Osteocyte (in vitro differentiated cells): ENCODE data around the gene HEPACAM2. TPM values are rescaled to one million over a fixed set of nuclear protein-coding genes. Genes with fewer than 3 reads are reported as not detected.

Experiments used
- DNase-seq: peaks from one replicate; pipeline ENCODE4 v3.0.0; 2021; ENCODE audit warnings: mixed read lengths; ENCODE audit not compliant: unreplicated experiment; ENCODE audit errors: extremely low spot score
- H3K27ac Mint-ChIP-seq: one replicate; pipeline ENCODE4 v1.8.0; 2021; ENCODE audit warnings: mild to moderate bottlenecking, mixed read lengths; ENCODE audit not compliant: unreplicated experiment
- H3K27me3 Mint-ChIP-seq: one replicate; pipeline ENCODE4 v1.8.0; 2021; ENCODE audit warnings: mixed read lengths; ENCODE audit not compliant: unreplicated experiment
- H3K36me3 Mint-ChIP-seq: one replicate; pipeline ENCODE4 v1.8.0; 2021; ENCODE audit warnings: mixed read lengths; ENCODE audit not compliant: unreplicated experiment
- H3K4me1 Mint-ChIP-seq: one replicate; pipeline ENCODE4 v1.8.0; 2021; ENCODE audit warnings: mixed read lengths; ENCODE audit not compliant: unreplicated experiment
- H3K4me3 Mint-ChIP-seq: one replicate; pipeline ENCODE4 v1.8.0; 2021; ENCODE audit warnings: mild to moderate bottlenecking, moderate library complexity, mixed read lengths; ENCODE audit not compliant: unreplicated experiment
- H3K9me3 Mint-ChIP-seq: one replicate; pipeline ENCODE4 v1.8.0; 2021; ENCODE audit warnings: mixed read lengths; ENCODE audit not compliant: unreplicated experiment
- CTCF ChIP-seq: fragments of 200-600 bp; sonication (generic); IDR thresholded peaks from 2 replicates; pipeline ENCODE4 v1.5.0; 2021; ENCODE audit warnings: antibody characterized with exemption, mild to moderate bottlenecking, moderate library complexity
- total RNA-seq: library from RNA; stranded (reverse); gene quantifications from 2 replicates; pipeline ENCODE4 v1.2.1, GENCODE V29; 2021

Gene HEPACAM2
- total RNA-seq, 1 donor from 2014 or later = not detected

GRCh38 chr7:93245525-93246432, 19.5 kb upstream of the HEPACAM2 start:
- Mint-ChIP-seq H3K27ac (no peak overlapping the region), H3K27me3 (no peaks in the 10 kb centered on the region), H3K4me1 (peaks cover 21% of the 10 kb centered on the region), H3K36me3 (no peaks in the 10 kb centered on the region), H3K4me3 (no peak overlapping the region), H3K9me3 (no peaks in the 10 kb centered on the region)
- TF ChIP-seq CTCF = peak; percentile 71
- DNase-seq = no peak

- no peaks in the 10 kb centered on the region for H3K36me3 Mint-ChIP-seq
- no peak for DNase-seq
- TF ChIP-seq CTCF = no peak
- H3K27ac Mint-ChIP-seq = no peak overlapping the region
- H3K9me3 Mint-ChIP-seq = no peaks in the 10 kb centered on the region
- H3K27me3 Mint-ChIP-seq = no peaks in the 10 kb centered on the region
- H3K4me1 Mint-ChIP-seq = peaks cover 16% of the 10 kb centered on the region
- H3K4me3 Mint-ChIP-seq = no peak overlapping the region
Measured at GRCh38 chr7:93242106-93242505, 15.8 kb upstream of the HEPACAM2 start.

DNA sequence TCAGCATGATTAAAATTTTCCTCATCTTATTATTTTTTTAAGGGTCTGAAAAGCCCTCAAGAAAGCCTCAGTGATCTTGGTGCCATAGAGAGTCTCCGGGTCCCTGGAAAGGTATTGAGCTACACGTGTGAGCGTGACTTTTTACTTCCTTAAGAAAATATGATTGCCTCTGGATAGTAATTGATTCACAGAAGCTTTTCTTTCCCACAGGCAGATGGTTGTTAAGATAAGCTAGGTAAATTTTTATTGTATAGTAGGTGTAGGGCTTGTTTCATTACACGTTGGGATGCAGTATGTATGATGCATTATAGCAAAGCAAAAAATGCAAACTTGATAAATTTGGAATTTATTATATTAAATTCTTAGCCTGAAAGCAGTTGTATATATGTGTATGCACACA, 13.6 kb upstream of the HEPACAM2 start:
- no peaks in the 10 kb centered on the region for H3K27me3 Mint-ChIP-seq
- no peak overlapping the region for H3K4me3 Mint-ChIP-seq
- H3K27ac Mint-ChIP-seq = no peak overlapping the region
- TF ChIP-seq CTCF = no peak
- no peaks in the 10 kb centered on the region for H3K4me1 Mint-ChIP-seq
- no peaks in the 10 kb centered on the region for H3K9me3 Mint-ChIP-seq
- H3K36me3 Mint-ChIP-seq = no peaks in the 10 kb centered on the region
- no peak for DNase-seq

- H3K27ac Mint-ChIP-seq = no peak overlapping the region
- H3K36me3 Mint-ChIP-seq = no peaks in the 10 kb centered on the region
- no peaks in the 10 kb centered on the region for H3K27me3 Mint-ChIP-seq
- H3K4me3 Mint-ChIP-seq = no peak overlapping the region
- H3K9me3 Mint-ChIP-seq = no peaks in the 10 kb centered on the region
- no peaks in the 10 kb centered on the region for H3K4me1 Mint-ChIP-seq
- no peak for DNase-seq
- no peak for TF ChIP-seq CTCF
Measured at GRCh38 chr7:93238748-93239147, 12.5 kb upstream of the HEPACAM2 start.

DNA sequence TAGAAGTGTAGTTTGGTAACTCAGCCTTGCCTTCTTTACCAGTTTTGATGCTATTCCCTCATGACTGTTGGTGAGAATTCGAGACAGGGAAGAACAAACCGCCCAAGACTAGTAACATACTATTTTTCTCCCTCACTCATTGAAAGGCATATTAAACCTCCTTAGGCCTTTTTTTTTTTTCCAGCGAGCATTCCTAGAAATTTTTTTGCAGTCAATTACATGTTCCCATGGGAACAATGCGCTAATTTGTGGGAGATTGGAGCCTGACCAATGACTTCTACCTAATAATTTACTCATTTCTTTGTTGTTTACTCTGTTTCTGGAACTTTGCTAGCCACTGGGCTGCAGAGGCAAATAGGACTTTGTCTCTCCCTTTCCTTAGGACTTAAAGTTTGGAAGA, 11.9 kb upstream of the HEPACAM2 start:
- Mint-ChIP-seq H3K9me3 (no peaks in the 10 kb centered on the region), H3K27ac (no peak overlapping the region), H3K4me3 (no peak overlapping the region), H3K36me3 (no peaks in the 10 kb centered on the region), H3K27me3 (no peaks in the 10 kb centered on the region), H3K4me1 (no peaks in the 10 kb centered on the region)
- DNase-seq = no peak
- TF ChIP-seq CTCF = no peak
